ENCODE measurements around the gene KIAA0232.
A peak's percentile ranks its signal among the peaks of the same experiment; 100 is the strongest.
"Not testable (repeated sequence)": the region's sequence is repeated elsewhere in the genome, so short reads cannot be mapped to it uniquely, and the experiment has no call there.

KIAA0232 gene

DNA sequence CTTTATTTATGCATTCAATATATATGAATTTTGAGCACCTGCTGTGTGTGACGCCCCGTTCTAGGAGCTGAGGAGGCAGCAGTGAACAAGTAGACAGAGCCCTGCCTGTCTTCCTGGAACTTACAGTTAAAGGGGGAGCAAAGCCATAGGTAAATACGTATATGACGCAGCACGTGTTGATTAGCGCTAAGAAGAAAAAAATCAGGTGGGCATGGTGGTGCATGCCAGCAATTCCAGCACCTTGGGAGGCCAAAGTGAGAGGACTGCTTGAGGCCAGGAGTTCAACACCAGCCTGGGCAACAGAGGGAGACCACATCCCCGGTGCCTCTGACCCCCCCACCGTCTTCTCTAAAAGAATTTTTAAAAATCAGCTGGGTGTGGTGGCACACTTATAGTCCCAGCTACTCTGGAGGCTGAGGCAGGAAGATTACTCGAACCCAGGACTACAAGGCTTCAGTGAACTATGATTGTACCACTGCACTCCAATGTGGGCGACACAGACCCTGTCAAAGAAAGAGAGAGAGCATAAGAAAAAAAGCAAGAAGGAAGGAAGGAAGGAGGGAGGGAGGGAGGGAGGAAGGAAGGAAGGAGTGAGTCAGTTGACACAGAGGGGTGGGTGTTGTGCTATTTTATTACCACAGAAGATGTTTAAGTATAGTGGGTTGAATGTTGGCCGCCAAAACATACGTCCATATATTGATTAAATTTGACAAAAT lies 5.4 kb upstream of the KIAA0232 start:
- DNase-seq: no peak

DNA sequence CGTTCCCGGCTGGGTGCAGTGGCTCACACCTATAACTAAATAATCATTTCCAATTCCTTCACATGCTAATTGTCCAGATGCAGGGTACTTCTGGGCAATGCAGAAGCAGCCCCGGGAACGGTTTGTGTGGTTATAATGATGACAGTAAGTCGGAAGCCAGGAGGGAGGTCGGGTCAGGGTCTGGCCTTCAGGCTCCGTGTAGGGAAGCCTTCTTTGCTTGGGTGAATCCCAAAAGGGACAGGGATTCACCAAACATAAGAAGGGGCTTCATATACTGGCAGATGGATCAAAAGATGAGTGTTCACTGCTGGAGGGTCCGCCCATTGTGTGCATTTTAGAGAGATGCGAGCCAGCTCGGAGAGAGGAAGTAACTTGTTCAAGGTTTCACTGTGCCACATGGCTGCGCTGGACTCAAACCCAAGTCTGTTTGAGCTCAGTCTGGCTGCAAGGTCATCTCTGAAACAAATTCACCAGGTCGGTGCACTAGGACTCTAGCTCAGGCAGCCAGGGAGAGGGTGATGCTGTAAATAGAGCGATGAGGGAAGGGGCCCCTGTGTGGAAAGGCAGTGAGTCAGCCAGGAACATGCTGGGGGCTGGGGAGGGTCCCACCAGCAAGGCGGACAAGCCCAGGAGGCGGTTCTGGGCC lies 4.8 kb upstream of the KIAA0232 start:
- no peak for DNase-seq

DNA sequence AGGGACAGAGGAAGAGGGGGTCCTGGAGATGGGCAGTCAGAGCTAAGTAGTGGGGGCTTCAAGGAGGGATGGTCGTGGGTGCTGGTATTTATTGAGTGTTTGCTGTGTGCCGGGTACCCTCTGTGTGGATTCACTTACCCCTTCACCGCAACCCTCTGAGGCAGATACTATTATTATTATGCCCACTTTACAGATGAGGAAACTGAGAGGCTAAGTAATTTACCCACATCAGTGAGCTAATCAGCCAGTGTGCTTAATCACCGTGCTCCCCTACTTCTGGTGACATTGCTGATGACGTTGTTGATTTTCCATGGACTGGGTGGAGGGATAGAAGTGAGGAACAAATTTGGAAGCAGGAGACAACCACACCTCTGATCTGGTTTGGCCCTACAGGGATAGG lies 4.1 kb upstream of the KIAA0232 start:
- DNase-seq: no peak

DNA sequence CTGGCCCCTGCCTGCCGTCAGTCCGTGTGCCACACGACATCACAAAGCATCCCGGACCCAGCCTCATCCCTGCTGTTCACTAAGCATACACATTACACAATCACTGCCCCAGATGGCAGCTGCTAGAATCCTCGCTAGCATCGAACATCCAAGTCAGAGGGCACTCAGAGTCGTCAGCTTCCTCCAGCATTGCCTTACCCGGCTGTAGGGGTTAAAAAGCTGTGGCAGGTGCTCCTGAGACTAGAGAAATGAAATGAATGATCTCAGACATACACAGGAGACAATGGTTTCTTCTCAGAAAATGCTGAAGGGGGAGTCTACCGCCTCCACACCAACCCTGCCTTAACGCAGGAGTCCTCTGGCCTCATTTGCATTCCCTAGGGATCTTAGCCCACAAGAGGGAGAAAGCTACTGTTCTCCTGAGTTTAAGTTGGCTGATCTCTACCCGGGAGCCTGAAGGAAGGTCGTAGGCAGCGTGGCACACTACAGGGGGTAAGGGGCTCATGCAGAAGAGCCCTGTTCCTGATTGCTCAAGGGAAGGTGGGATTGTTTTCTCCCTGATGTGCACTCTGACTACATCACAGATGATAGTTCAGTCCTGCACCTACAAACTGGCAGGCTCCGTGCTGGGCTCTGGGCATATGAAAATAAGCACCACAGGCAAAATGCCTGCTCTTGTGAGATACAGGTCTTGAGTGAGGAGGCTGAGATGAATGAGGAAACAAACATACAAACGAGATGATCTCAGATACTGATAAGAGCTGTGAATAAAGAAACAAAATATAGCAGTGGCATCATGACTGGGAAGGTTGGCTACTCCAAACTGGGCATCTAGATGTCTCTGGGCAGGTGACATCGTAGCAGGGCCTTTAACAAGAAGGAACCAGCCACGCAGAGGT lies 2.6 kb upstream of the KIAA0232 start:
- no peak for DNase-seq

DNA sequence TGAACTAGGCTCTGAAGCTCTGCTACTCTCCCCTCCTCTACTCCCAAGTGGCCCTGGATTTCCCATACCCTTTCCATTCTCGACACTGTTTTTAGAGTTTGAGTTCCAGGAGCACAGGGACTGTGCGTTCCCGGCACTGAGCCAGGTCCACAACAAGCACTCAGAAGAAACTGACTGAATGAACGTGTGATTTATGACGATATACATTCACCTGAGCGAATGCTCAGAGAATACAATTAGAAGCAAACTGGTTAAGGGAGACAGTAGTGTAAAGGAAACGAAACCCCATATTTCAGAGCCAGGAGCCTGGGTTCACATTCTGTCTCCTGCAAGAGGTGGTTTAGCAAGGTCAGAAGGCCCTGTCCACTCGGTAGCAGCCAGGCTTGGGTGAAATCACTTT lies 1.4 kb upstream of the KIAA0232 start:
- no peak for DNase-seq

DNA sequence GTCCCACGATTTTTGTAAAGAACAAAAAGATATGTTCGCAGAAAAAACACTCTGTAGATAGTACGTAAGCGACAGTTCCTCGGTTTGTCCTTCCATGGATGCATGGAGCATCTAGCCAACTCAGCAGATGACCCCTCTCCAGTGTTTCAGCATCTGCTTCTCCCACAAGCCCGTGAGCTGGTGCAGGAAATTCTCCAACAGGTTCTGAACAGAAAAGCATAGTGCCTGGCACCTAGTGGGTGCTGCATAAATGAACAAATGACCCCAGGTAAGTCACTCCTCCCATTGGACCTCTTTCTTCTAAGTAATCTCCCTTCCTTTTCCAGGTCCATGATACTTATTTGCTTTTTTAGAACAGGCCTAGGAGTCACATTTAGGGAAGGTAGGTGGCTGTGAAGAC lies 966 bp upstream of the KIAA0232 start:
- no peak for DNase-seq

DNA sequence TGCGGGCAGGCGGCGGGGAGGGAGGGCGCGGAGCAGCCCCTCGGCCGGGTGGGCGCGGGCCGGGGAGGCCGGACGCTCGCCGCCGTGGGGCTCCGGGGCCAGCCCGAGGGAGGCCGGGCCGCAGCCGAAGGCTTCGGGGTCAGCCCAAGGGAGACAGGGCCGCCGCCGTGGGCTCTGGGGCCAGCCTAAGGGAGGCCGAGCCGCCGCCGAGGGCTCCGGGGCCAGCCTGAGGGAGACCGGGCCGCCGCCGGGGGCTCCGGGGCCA lies 251 bp downstream of the KIAA0232 start:
- no peak for DNase-seq

DNA sequence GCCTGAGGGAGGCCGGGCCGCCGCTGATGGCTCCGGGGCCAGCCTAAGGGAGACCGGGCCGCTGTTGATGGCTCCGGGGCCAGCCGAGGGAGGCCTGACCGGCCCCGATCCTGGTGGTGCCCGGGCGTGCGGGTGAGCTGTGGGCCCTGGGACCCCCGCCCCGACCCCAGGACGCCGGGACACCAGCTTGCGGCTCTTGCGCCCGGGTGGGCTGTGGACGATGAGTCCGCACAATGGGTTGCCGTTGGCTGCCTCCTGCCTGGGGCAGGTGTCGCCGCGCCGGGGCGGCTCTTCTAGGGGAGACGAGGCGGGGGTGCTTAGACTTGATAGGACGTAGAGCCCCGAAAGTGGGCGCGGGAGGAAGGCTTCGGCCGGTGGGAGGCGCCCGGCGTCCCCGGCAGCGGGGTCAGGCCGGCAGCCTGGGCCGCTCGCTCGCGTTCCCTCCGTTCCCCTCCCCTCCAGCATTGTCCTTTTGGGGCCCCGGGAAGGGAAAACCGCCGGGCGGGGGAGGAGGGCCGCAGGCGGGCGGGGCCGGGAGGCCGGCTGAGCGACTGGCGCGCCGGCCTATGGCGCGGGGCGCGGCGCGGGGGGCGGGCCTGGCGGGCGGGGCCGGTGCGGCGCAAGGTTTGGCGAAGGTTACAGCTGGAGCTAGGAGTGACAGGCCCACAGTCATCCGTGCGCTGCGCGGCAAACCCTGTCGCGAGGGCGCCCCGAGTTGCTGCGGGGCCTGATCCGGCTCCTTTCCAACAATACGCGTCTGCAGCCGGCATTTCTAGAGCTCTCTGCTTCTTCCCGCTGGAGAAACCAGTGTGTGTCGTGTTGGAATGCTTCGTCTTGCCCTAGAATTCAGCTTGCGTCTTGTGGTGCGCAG lies 819 bp downstream of the KIAA0232 start:
- DNase-seq: peak; percentile 88

DNA sequence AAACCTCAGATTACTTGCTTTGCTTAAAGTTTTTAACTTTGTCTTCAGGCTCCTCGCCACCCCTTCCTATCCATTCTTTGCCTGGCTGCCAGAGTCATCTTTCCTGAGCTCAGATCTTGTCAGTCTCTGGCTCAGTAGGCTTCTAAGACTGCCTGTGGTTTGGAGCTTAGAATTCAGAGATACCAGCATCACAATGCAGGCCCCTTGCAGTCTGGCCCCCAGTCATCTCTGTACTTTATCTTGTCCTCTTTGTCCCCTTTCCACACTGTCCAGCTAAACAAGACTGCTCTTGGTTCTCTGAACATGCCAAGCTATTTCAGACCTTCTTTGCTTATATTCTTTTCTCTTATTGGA lies 3.0 kb downstream of the KIAA0232 start:
- DNase-seq: no peak

DNA sequence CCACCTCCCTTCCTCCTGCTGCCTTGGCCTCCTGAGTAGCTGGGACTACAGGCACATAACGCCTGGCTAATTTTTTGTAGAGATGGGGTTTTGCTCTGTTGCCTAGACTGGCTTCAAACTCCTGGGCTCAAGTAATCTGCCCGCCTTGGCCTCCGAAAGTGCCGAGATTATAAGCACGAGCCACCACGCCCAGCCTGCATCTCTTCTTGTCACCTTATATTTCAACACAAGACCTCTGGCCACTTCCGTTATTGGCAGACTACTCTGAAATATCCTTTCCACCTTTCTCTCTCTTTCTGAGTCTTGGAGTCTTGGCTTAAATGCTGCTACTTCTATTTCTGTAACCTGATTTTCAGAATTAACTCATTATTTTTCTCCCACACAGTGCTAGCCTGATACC lies 5.6 kb downstream of the KIAA0232 start:
- DNase-seq: no peak

DNA sequence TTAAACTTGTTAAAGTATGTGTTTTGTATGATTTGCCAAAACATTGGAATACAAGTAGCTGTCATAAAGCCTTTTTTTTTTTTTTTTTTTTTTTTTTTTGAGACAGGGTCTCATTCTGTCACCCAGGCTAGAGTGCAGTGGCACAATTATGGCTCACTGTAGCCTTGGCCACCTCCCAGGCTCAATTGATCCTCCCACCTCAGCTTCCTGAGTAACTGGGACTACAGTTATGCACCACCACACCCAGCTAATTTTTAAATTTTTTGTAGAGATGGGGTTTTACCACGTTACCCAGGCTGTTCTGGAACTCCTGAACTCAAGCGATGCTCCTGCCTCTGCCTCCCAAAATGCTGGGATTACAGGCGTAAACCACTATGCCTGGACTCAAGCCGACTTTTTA lies 8.7 kb downstream of the KIAA0232 start:
- not testable (repeated sequence) for DNase-seq

DNA sequence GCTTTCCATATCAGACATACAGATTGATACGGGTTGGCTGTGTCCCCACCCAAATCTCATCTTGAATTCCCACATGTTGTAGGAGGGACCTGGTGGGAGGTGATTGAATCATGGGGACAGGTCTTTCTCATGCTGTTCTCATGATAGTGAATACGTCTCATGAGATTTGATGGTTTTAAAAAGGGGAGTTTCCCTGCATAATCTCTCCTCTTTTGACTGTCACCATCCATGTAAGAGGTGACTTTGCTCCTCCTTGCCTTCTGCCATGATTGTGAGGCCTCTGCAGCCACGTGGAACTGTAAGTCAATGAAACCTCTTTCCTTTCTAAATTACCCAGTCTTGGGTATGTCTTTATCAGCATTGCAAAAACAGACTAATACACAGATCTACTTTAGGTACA lies 9.3 kb downstream of the KIAA0232 start:
- not testable (repeated sequence) for DNase-seq

DNA sequence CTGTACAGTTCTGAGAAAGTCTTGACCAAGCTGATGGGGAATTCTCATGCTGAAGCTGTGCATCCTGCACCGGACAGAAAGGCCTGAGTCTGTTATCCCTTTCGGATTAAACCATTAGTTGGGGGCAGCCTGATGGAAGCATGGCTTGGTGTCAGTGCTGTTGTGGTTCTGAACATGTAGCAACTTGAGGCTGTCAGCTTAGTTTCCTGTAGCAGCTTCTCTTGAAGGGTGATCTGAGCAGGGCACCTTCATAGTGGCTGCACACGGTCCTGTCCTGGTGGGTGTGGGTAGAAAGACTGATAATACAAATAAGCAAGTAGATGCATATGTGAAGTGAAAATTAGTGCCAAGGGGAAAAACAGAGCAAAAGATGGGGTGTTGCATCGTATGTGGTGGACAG lies 11.7 kb downstream of the KIAA0232 start:
- DNase-seq: no peak

DNA sequence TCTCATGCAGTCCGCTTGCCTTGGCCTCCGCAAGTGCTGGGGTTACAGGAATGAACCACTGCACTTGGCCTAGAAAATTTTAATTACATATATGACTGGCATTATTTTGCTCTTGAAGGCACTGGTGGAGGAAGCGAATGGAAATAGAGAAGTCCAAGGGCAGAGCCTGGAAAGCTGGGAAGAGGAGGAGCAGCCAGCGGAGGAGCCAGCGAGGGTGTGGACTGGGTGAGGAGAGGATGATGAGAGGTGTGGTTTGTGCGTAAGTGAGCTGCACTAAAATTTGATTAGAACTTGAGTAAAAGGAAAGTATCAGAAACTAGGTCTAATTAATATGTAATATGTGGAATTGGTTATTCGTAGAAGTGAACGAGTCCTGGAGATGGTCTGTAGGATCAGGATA lies 13.3 kb downstream of the KIAA0232 start:
- DNase-seq: no peak

DNA sequence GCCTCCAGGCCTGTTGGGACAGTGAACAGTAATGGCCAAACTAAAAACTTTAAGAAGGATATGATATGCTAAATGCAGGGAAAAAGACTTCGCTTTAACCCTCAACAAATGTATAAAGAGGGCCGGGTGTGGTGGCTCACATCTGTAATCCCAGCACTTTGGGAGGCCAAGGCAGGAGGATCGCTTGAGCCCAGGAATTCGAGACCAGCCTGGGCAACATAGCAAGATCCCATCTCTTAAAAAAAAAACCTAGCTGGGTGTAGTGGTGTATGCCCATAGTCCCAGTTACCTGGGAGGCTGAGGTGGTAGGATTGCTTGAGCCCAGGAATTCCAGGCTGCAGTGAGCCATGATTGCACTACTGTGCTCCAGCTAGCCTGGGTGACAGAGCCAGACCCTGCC lies 14.8 kb downstream of the KIAA0232 start:
- DNase-seq: not testable (repeated sequence)

DNA sequence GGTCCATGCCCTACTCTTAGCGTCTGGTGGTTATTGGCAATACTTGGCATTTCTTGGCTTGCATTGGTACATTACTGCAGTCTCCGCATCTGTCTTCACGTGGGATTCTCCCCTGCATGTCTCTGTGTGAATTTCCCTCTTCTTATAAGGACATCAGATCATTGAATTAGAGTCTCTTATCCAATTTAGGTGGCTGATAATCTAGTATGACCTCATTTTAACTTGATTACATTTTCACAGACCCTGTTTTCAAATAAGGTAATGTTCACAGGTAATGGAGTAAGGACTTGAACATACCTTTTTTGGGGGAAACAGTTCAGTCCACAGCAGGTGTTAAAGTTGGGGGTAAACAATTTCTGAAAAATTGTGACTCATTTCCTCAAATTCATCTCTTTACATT lies 16.6 kb downstream of the KIAA0232 start:
- DNase-seq: no peak

DNA sequence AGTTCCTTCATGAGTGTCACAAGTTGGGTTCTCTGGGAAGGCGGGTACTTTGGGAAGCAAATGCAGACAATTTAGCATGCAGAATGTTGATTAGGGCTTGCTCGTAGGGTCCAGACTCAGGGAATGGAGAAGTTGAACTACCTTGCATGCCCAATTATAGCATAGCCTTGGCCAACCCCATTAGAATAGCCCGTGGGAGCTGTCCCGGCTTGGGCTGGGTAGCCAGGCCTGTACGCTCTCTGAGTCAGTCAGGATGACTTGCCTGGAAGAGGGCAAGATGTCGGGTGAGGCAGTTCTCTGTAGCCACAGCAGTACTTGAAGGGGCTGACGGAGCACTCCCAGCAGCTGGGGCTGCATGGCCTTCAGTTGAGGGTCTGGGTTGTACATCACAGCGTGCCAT lies 19.5 kb downstream of the KIAA0232 start:
- DNase-seq: no peak

DNA sequence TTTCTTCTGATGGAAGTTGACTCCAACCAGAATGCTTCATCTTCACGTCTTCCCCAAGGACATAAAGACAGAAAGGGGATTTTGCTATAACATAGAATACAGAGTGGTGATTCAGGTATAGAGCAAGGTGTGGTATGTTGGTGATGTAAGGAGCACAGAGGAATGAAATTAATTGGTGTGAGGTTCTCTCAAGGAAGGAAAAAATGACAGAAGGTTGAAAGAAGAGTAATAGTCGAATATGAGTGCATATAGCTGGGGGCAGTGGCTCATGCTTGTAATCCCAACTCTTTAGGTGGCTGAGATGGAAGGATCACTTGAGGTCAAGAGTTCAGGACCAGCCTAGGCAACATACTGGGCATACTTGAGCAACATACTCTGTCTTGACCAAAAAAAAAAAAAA lies 20.1 kb downstream of the KIAA0232 start:
- DNase-seq: no peak

DNA sequence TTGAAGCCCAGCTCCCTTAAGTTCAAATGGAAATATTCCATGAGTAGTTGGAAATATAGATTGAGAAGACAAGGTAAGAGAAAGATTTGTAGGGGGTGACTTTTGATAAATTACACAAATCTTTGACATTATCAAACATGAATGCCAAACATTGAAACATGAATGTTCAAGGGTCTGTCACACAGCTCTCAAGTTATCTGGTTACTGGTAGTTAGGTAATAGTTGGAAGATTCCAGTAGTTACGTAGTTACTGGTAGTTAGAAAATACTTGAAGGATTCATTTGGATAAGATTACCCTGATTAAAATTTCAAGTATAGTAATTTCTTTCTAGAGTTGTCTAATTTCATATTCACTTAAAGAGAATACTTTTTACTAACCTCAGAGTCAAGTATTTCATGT lies 20.7 kb downstream of the KIAA0232 start:
- DNase-seq: no peak

DNA sequence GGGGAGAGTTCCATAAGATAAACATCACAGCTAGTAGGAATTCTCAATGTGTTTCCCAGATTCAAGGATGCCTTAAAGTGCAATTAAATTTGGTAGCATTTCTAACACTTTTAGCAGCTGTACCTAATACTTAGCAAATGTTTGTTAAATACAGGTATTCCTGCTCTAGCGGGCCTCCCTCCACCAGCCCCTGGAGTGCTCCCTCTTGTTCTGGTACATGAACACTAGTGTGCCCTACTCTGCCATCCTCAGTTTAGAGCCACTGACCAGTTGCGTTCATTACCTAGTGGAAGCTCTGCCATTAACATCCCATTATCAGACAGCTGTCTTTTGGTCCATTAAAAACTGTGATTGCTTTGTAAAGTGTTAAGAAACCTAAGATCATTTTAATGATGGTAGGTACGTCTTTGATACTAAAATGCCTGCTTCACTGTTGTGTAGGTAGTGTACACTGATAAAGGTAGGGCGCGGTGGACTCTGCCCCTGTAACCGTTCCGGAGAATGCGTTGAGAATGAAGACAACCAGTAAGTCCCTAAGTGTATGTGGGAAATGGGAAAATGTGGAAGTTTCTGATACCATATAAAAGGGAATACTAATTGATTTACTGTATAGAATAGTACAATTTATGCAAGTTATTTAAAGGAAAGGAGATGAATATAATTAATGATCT lies 21.7 kb downstream of the KIAA0232 start:
- DNase-seq: no peak

DNA sequence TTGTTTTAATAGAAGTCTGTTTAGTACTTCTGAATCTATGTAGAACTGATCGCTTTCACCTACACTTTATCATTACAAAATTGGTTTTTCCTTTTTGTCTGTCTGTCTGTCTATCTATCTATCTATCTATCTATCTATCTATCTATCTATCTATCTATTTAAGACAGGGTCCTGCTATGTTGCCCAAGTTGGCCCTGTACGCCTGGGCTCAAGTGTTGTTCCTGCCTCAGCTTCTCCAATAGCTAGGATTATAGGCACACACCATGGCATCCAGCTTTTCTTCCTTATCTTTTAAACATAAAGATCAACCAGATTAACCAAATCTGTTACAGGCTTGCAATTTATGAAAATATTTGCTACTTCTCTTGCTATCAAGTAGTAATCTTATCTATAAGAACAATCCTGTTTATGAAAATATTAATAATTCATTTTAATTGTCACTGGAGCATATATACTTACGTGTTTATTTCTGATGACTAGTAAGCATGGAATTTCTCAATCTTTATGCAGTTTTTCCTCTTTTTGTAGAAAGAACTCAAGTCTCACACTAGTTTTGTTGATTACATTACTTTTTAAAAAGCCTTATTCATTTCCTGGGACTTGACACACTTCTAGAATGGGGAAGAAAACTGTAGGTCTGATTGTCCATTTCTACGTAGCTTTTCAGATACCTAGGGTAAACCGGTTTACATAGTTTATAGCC lies 24.5 kb downstream of the KIAA0232 start:
- DNase-seq: no peak

DNA sequence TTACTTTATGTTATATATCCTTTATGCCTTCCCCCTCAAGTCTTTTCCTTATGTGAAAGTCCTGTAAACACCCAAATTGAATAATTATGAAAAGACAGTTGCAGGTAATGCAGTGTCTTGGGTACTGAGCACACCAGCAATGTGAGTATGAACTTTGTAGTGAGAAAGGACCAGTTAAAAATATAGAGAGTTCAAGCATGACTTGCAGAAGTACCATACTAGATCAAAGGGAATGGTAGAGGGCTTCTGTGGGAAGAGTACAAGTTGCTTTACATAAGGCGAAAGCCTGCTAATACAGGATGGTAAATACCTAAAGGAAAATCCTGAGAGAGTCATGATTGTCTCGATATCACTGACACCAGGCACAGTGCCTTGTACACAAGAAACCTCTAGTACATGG lies 25.7 kb downstream of the KIAA0232 start:
- DNase-seq: no peak
